A549 (cell line): Measurements from ENCODE around the gene PCED1B. TPM values are rescaled to one million over a fixed set of nuclear protein-coding genes. Genes with fewer than 3 reads are reported as not detected.

ENCODE experiments used
- ATAC-seq, 2 experiments: fragments of 200-7000 bp in 1 of 2; fragments of >200 bp in 1 of 2; cut with Nextera tagmentation in 1 of 2; cut with Tn5 transposase in 1 of 2; 3 replicates each; pipeline versions ENCODE4 v1.8.0 to v1.9.1; 2018 to 2020; ENCODE audit warnings: mild to moderate bottlenecking in 1 of 2, moderate library complexity in 1 of 2
- CTCF ChIA-PET: fragments of 300-600 bp; sonication (Branson Sonifier 250); formaldehyde crosslinking; extraction: SDS; loops from one replicate; lab custom pipeline; 2021; ENCODE audit warnings: antibody characterized with exemption, inconsistent platforms; lab: Yijun Ruan, JAX
- POLR2A ChIA-PET: fragments of 350-600 bp; formaldehyde crosslinking; extraction: SDS; loops from one replicate; lab custom pipeline; 2021; ENCODE audit warnings: antibody characterized with exemption, inconsistent platforms; lab: Yijun Ruan, JAX
- DNase-seq, 2 experiments: peaks; one replicate each; pipeline versions ENCODE4 v3.0.0 to v3.0.0-alpha.2; 2011 to 2016; ENCODE audit warnings: low read depth in 1 of 2, low spot score in 1 of 2
- FAIRE-seq: peaks from 2 replicates; lab custom pipeline; 2011; peaks lifted over from hg19 to GRCh38; lab: Jason Lieb, UNC
- H3K27ac ChIP-seq, 2 experiments: fragments of >200 bp; sonication (Bioruptor Twin); formaldehyde crosslinking; 3 replicates each; pipeline ENCODE4 v1.5.1; 2016 to 2017
- H3K4me1 ChIP-seq: fragments of >200 bp; sonication (Bioruptor Twin); formaldehyde crosslinking; 3 replicates; pipeline ENCODE4 v1.6.1; 2016
- H3K4me2 ChIP-seq: fragments of >200 bp; sonication (Bioruptor Twin); formaldehyde crosslinking; 3 replicates; pipeline ENCODE4 v1.6.1; 2016
- H3K4me3 ChIP-seq: fragments of >200 bp; sonication (Bioruptor Twin); formaldehyde crosslinking; 3 replicates; pipeline ENCODE4 v1.5.1; 2016
- H3K9me3 ChIP-seq: fragments of >200 bp; sonication (Bioruptor Twin); formaldehyde crosslinking; 3 replicates; pipeline ENCODE4 v1.6.1; 2016
- BHLHE40 ChIP-seq: IDR thresholded peaks from 2 replicates; pipeline ENCODE4 v1.6.1; 2012; ENCODE audit warnings: low read depth, low read length, inconsistent platforms
- CBX8 ChIP-seq: fragments of 200-600 bp; sonication (generic); IDR thresholded peaks from 2 replicates; pipeline ENCODE4 v1.6.1; 2016
- CEBPB ChIP-seq, 2 experiments: fragments of >200 bp in 1 of 2; sonication (Bioruptor Twin) in 1 of 2; formaldehyde crosslinking in 1 of 2; IDR thresholded peaks; 2 replicates each; pipeline ENCODE4 v1.6.1; 2012 to 2016
- CHD2 ChIP-seq: fragments of 150-350 bp; IDR thresholded peaks from 2 replicates; pipeline ENCODE4 v1.6.1; 2014; ENCODE audit warnings: low read length; ENCODE audit not compliant: partially characterized antibody
- CHD4 ChIP-seq: fragments of 200-600 bp; sonication (generic); IDR thresholded peaks from 2 replicates; pipeline ENCODE4 v1.6.1; 2016; ENCODE audit warnings: antibody characterized with exemption, mild to moderate bottlenecking, borderline replicate concordance
- E2F6 ChIP-seq: IDR thresholded peaks from 2 replicates; pipeline ENCODE4 v1.6.1; 2012; ENCODE audit warnings: low read depth, borderline replicate concordance
- EHF ChIP-seq: fragments of 250-450 bp; sonication (Bioruptor Pico); IDR thresholded peaks from 2 replicates; pipeline ENCODE4 v1.5.0; 2020; ENCODE audit warnings: mild to moderate bottlenecking
- EHMT2 ChIP-seq: fragments of 200-600 bp; sonication (generic); IDR thresholded peaks from 2 replicates; pipeline ENCODE4 v1.6.1; 2016; ENCODE audit warnings: antibody characterized with exemption, low read depth, mild to moderate bottlenecking, moderate library complexity
- EP300 ChIP-seq, 2 experiments: fragments of >200 bp; sonication (Bioruptor Twin); formaldehyde crosslinking; IDR thresholded peaks; 2 replicates in 1 of 2; 3 replicates in 1 of 2; pipeline ENCODE4 v1.6.1; 2016 to 2017
- ESRRA ChIP-seq: fragments of 150-350 bp; IDR thresholded peaks from 2 replicates; pipeline ENCODE4 v1.6.1; 2014; ENCODE audit warnings: mild to moderate bottlenecking, low read length, borderline replicate concordance
- HDAC2 ChIP-seq: fragments of 200-600 bp; sonication (generic); IDR thresholded peaks from 2 replicates; pipeline ENCODE4 v1.6.1; 2016
- KDM1A ChIP-seq: fragments of 200-600 bp; sonication (generic); IDR thresholded peaks from 2 replicates; pipeline ENCODE4 v1.6.1; 2016; ENCODE audit warnings: low read depth, mild to moderate bottlenecking
- MAFK ChIP-seq: fragments of 450-650 bp; IDR thresholded peaks from 2 replicates; pipeline ENCODE4 v1.6.1; 2014; ENCODE audit not compliant: partially characterized antibody
- NFE2L2 ChIP-seq: fragments of 150-350 bp; conservative IDR thresholded peaks from 2 replicates; pipeline ENCODE4 v1.6.1; 2014; ENCODE audit warnings: low read length
- NR3C1 ChIP-seq: fragments of >200 bp; sonication (Bioruptor Twin); formaldehyde crosslinking; IDR thresholded peaks from 3 replicates; pipeline ENCODE4 v1.6.1; 2017
- PHF8 ChIP-seq: fragments of 200-600 bp; sonication (generic); IDR thresholded peaks from 2 replicates; pipeline ENCODE4 v1.6.1; 2016; ENCODE audit warnings: low read depth, mild to moderate bottlenecking, antibody characterized with exemption, moderate library complexity, borderline replicate concordance
- POLR2A ChIP-seq: IDR thresholded peaks from 2 replicates; pipeline ENCODE4 v1.6.1; 2012; ENCODE audit warnings: mild to moderate bottlenecking, low read length
- POLR2AphosphoS2 ChIP-seq: conservative IDR thresholded peaks from 2 replicates; pipeline ENCODE4 v1.6.1; 2012; ENCODE audit warnings: low read length, improper control_type of control experiment, inconsistent platforms
- RAD21 ChIP-seq, 2 experiments: fragments of >200 bp in 1 of 2; sonication (Bioruptor Twin) in 1 of 2; formaldehyde crosslinking in 1 of 2; IDR thresholded peaks in 1 of 2; conservative IDR thresholded peaks in 1 of 2; 2 replicates in 1 of 2; 3 replicates in 1 of 2; pipeline ENCODE4 v1.6.1; 2012 to 2018; ENCODE audit warnings: inconsistent platforms in 1 of 2
- REST ChIP-seq: fragments of 200-600 bp; sonication (generic); IDR thresholded peaks from 2 replicates; pipeline ENCODE4 v1.6.1; 2016; ENCODE audit warnings: antibody characterized with exemption, mild to moderate bottlenecking, moderate library complexity
- SREBF2 ChIP-seq: fragments of 450-650 bp; IDR thresholded peaks from 2 replicates; pipeline ENCODE4 v1.6.1; 2014; ENCODE audit warnings: mild to moderate bottlenecking, moderate library complexity
- ZC3H11A ChIP-seq: fragments of 450-650 bp; IDR thresholded peaks from 2 replicates; pipeline ENCODE4 v1.6.1; 2014; ENCODE audit warnings: antibody characterized with exemption, mild to moderate bottlenecking
- ZFP36 ChIP-seq: fragments of 450-650 bp; IDR thresholded peaks from 2 replicates; pipeline ENCODE4 v1.6.1; 2014; ENCODE audit warnings: borderline replicate concordance; ENCODE audit not compliant: partially characterized antibody
- ZNF302 ChIP-seq: fragments of 250-450 bp; sonication (Bioruptor Pico); IDR thresholded peaks from 2 replicates; pipeline ENCODE4 v1.9.0; 2021; ENCODE audit warnings: inconsistent platforms, mild to moderate bottlenecking, moderate library complexity
- WGBS: methylation state at CpG from one replicate; pipeline ENCODE4 v1.1.6; 2017; ENCODE audit errors: missing lambda C conversion rate; 5-methylcytosine and 5-hydroxymethylcytosine counted together
- polyA plus RNA-seq, 4 experiments: library from polyadenylated mRNA; depleted of rRNA in 3 of 4; stranded (reverse); fragments of >200 nt; fragmentation: RNase III in 1 of 4; extraction: RNeasy Plus Mini Kit Qiagen cat#74134 plus additional on column Dnase treatment in 1 of 4; gene quantifications; 2 replicates in 3 of 4; 3 replicates in 1 of 4; pipeline ENCODE4 v1.2.3, GENCODE V29; 2011 to 2017
- TF ChIP-seq, protein P1 (sequence below): fragments of 250-450 bp; sonication (Bioruptor Pico); IDR thresholded peaks from 2 replicates; pipeline ENCODE4 v1.5.0; 2020; ENCODE audit warnings: low read depth, mild to moderate bottlenecking, moderate library complexity
- TF ChIP-seq, protein P2 (sequence below): fragments of >200 bp; sonication (Bioruptor Twin); formaldehyde crosslinking; IDR thresholded peaks from 3 replicates; pipeline ENCODE4 v1.6.1; 2016
- TF ChIP-seq, protein P3 (sequence below): fragments of 450-650 bp; IDR thresholded peaks from 2 replicates; pipeline ENCODE4 v1.6.1; 2014; ENCODE audit warnings: antibody characterized with exemption
- TF ChIP-seq, protein P4 (sequence below): IDR thresholded peaks from 2 replicates; pipeline ENCODE4 v1.6.1; 2012
- TF ChIP-seq, protein P5 (sequence below): fragments of >200 bp; sonication (Bioruptor Twin); formaldehyde crosslinking; IDR thresholded peaks from 3 replicates; pipeline ENCODE4 v1.5.1; 2016

Gene PCED1B
- polyA plus RNA-seq, 2 of the 4 experiments (the other 2 are of a cell fraction) = 74.6 to 108 TPM

DNA sequence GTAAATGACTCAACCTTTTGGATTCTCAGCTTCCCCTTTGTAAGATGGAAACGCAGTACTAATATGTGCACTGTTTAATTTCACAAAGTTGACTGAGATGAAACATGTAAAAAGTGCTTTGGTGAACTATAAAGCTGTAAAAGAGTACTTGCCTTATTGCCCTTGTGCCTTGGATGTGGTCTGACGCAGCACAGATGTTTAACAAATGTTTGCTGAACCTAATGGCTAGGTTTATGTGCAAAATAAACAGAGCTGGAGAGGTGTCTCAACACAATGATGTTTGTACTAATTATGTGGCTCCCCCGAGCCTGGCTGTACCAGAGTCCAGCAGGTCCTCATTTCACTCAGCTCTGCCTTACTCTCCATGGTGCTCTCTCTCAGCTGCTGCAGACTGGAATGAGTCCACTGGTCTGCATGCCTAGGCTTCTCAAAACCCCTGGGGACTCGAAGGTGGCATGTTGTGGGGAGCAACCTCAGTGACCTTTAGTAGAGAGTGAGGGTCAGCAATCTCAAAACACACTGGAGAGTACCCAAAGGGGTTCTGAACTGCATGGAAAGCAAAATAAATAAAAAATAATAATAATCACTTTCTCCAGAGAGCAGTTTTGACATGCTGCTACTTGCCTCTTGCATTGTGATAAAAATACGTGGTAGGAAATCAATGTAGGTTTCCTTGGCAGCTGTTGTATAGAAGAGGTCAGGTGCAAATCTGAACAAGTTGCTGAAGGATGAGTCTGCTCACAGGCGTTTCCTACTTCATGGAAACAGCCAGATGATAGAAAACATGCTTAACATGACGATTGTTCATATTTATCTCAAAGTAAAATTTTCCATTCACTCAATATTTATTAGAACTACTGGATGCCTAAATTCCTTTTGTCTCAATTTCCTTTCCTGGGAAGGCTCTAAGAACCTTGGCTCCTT, 8.9 kb downstream of the PCED1B start (continued):
- TF ChIP-seq, protein P1, sequence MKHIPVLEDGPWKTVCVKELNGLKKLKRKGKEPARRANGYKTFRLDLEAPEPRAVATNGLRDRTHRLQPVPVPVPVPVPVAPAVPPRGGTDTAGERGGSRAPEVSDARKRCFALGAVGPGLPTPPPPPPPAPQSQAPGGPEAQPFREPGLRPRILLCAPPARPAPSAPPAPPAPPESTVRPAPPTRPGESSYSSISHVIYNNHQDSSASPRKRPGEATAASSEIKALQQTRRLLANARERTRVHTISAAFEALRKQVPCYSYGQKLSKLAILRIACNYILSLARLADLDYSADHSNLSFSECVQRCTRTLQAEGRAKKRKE = peak; percentile 22; the same call in 1 of the 2 replicates
- peak; percentile 74 to 91; a peak in 3 of 5 replicates for TF ChIP-seq EP300 (IDR thresholded peaks at IDR 0.05)
- peak; percentile 2; the same call in 1 of the 2 replicates for TF ChIP-seq ZNF302
- TF ChIP-seq, protein P2, sequence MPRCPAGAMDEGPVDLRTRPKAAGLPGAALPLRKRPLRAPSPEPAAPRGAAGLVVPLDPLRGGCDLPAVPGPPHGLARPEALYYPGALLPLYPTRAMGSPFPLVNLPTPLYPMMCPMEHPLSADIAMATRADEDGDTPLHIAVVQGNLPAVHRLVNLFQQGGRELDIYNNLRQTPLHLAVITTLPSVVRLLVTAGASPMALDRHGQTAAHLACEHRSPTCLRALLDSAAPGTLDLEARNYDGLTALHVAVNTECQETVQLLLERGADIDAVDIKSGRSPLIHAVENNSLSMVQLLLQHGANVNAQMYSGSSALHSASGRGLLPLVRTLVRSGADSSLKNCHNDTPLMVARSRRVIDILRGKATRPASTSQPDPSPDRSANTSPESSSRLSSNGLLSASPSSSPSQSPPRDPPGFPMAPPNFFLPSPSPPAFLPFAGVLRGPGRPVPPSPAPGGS = peak; percentile 81
- TF ChIP-seq, protein P3, sequence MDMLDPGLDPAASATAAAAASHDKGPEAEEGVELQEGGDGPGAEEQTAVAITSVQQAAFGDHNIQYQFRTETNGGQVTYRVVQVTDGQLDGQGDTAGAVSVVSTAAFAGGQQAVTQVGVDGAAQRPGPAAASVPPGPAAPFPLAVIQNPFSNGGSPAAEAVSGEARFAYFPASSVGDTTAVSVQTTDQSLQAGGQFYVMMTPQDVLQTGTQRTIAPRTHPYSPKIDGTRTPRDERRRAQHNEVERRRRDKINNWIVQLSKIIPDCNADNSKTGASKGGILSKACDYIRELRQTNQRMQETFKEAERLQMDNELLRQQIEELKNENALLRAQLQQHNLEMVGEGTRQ = peak; percentile 7; the same call in 1 of the 2 replicates

DNA sequence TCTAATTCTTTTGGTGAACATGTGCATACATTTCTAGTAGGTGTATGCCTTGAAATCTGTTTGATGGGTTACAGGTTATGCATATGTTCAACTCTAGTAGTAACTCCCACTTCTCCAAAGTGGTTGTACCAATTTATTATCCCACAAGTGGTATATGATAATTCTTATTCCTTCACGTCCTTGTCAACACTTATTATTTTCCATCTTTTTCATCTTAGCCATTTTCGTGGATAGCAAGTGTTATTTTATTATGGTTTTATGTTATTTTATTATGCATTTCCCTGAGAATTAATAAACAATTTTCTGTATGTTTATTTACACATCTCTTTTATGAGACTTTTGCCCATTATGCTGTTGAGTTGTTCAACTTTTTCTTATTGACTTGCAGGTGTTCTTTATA, 11.6 kb downstream of the PCED1B start:
- DNase-seq (no peak), FAIRE-seq (peak; percentile 78), ATAC-seq (no peak)
- Histone ChIP-seq H3K4me3 (no peak overlapping the region), H3K9me3 (peaks cover 23% of the 10 kb centered on the region), H3K27ac (peak overlapping the region; percentile 65 to 100; a peak in 4 of 6 replicates), H3K4me2 (no peak overlapping the region), H3K4me1 (peaks cover 68% of the 10 kb centered on the region)
- ChIA-PET POLR2A (no interaction called here), CTCF (no interaction called here)
- 81% methylated on average over 2 of the region's 2 CpGs for WGBS
- 0 out of 2 replicates have a peak, but pooled peaks have one; percentile 81 for TF ChIP-seq HDAC2
- TF ChIP-seq, protein P4, sequence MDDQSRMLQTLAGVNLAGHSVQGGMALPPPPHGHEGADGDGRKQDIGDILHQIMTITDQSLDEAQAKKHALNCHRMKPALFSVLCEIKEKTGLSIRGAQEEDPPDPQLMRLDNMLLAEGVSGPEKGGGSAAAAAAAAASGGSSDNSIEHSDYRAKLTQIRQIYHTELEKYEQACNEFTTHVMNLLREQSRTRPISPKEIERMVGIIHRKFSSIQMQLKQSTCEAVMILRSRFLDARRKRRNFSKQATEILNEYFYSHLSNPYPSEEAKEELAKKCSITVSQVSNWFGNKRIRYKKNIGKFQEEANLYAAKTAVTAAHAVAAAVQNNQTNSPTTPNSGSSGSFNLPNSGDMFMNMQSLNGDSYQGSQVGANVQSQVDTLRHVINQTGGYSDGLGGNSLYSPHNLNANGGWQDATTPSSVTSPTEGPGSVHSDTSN = no peak
- peak; percentile 88 for TF ChIP-seq ZFP36
- TF ChIP-seq EHF (CRISPR knock-in tag) = 0 out of 2 replicates have a peak, but pooled peaks have one; percentile 55
- TF ChIP-seq EHMT2 = no peak
- no peak for TF ChIP-seq PHF8
- TF ChIP-seq MAFK = no peak
- TF ChIP-seq BHLHE40 = no peak
- no peak for TF ChIP-seq NR3C1
- no peak for TF ChIP-seq SREBF2
- TF ChIP-seq CBX8 = no peak
- TF ChIP-seq CHD2 = no peak
- no peak for TF ChIP-seq POLR2AphosphoS2
- TF ChIP-seq NFE2L2 = no peak
- TF ChIP-seq E2F6 = no peak
- no peak for TF ChIP-seq REST
- TF ChIP-seq RAD21 (conservative IDR thresholded peaks at IDR 0.05 in 1 of 2, IDR thresholded peaks at IDR 0.05 in 1 of 2) = no peak
- TF ChIP-seq POLR2A = no peak
- TF ChIP-seq CHD4 = 0 out of 2 replicates have a peak, but pooled peaks have one; percentile 75
- no peak for TF ChIP-seq ESRRA
- no peak for TF ChIP-seq CEBPB (IDR thresholded peaks at IDR 0.05)
- TF ChIP-seq, protein P5, sequence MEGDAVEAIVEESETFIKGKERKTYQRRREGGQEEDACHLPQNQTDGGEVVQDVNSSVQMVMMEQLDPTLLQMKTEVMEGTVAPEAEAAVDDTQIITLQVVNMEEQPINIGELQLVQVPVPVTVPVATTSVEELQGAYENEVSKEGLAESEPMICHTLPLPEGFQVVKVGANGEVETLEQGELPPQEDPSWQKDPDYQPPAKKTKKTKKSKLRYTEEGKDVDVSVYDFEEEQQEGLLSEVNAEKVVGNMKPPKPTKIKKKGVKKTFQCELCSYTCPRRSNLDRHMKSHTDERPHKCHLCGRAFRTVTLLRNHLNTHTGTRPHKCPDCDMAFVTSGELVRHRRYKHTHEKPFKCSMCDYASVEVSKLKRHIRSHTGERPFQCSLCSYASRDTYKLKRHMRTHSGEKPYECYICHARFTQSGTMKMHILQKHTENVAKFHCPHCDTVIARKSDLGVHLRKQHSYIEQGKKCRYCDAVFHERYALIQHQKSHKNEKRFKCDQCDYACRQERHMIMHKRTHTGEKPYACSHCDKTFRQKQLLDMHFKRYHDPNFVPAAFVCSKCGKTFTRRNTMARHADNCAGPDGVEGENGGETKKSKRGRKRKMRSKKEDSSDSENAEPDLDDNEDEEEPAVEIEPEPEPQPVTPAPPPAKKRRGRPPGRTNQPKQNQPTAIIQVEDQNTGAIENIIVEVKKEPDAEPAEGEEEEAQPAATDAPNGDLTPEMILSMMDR = no peak
- TF ChIP-seq ZC3H11A = no peak
- TF ChIP-seq KDM1A = no peak
